Activated CD8-positive, alpha-beta T cell treated with anti-CD3 and anti-CD28 coated beads for 36 hours (primary cell): ENCODE data around the gene SPCS1. TPM values are rescaled to one million over a fixed set of nuclear protein-coding genes. Genes with fewer than 3 reads are reported as not detected.

Experiments
- ATAC-seq: fragments of 200-7000 bp; cut with Tn5 transposase; one replicate; pipeline ENCODE4 v1.10.0; 2021; ENCODE audit warnings: mild to moderate bottlenecking, moderate library complexity
- CTCF ChIA-PET: fragments of 350-600 bp; sonication (Branson Sonifier 250); formaldehyde crosslinking; loops from one replicate; lab custom pipeline; 2021; ENCODE audit warnings: antibody characterized with exemption; lab: Charles Lee
- POLR2A ChIA-PET: fragments of 350-600 bp; sonication (Branson Sonifier 250); formaldehyde crosslinking; loops from one replicate; lab custom pipeline; 2021; ENCODE audit warnings: antibody characterized with exemption; lab: Charles Lee
- DNase-seq: peaks from one replicate; pipeline ENCODE4 v3.0.0-alpha.2; 2020
- H3K27ac Mint-ChIP-seq: one replicate; pipeline ENCODE4 v1.8.0; 2021; ENCODE audit warnings: mild to moderate bottlenecking, mixed read lengths
- H3K27me3 Mint-ChIP-seq: one replicate; pipeline ENCODE4 v1.8.0; 2021; ENCODE audit warnings: mixed read lengths
- H3K36me3 Mint-ChIP-seq: one replicate; pipeline ENCODE4 v1.8.0; 2021; ENCODE audit warnings: low read depth, mixed read lengths
- H3K4me1 Mint-ChIP-seq: one replicate; pipeline ENCODE4 v1.8.0; 2021; ENCODE audit warnings: low read depth, mixed read lengths
- H3K4me3 Mint-ChIP-seq: one replicate; pipeline ENCODE4 v1.8.0; 2021; ENCODE audit warnings: mild to moderate bottlenecking, moderate library complexity, mixed read lengths
- H3K9me3 Mint-ChIP-seq: one replicate; pipeline ENCODE4 v1.8.0; 2021; ENCODE audit warnings: mixed read lengths
- CTCF ChIP-seq: fragments of 200-600 bp; IDR thresholded peaks from one replicate; pipeline ENCODE4 v1.8.0; 2022; ENCODE audit warnings: antibody characterized with exemption, mild to moderate bottlenecking
- intact Hi-C: fragments of 100-400 bp; cut with micrococcal nuclease; formaldehyde crosslinking; loops from one replicate; pipeline ENCODE4 v1.10.0; 2022
- total RNA-seq, 2 experiments: library from RNA; stranded (reverse); gene quantifications; one replicate each; pipeline ENCODE4 v1.2.3, GENCODE V29; 2021

The SPCS1 gene
- total RNA-seq, 2 experiments from 2014 or later, result 116 to 120 TPM

- no peak for DNase-seq
- Mint-ChIP-seq H3K4me3 (no peak overlapping the region), H3K36me3 (peaks cover 18% of the 10 kb centered on the region), H3K9me3 (no peaks in the 10 kb centered on the region), H3K4me1 (no peaks in the 10 kb centered on the region), H3K27ac (no peak overlapping the region), H3K27me3 (no peaks in the 10 kb centered on the region)
- ChIA-PET CTCF (interaction anchor here (1.1 to 1.4 kb wide), 2 partner anchors 12 to 334 kb away, joined by 3 to 5 read pairs; no protein-coding TSS in a partner anchor), POLR2A (no interaction called here)
- ATAC-seq, result no peak
- intact Hi-C loops, result no loop called here
- TF ChIP-seq CTCF, result no peak
Measured at GRCh38 chr3:52739730-52740129, 33.8 kb downstream of the SPCS1 start.

- Mint-ChIP-seq H3K4me1 (no peaks in the 10 kb centered on the region), H3K27ac (no peak overlapping the region), H3K9me3 (no peaks in the 10 kb centered on the region), H3K36me3 (peaks cover 16% of the 10 kb centered on the region), H3K4me3 (no peak overlapping the region), H3K27me3 (no peaks in the 10 kb centered on the region)
- intact Hi-C loops, result no loop called here
- DNase-seq (no peak), ATAC-seq (peak; percentile 53)
- TF ChIP-seq CTCF, result peak; percentile 64
- ChIA-PET CTCF (interaction anchor here (0.7 to 2.6 kb wide), 10 partner anchors 11 to 331 kb away, joined by 3 to 8 read pairs (median 4); partner anchors contain the start of genes GLT8D1 and SPCS1), POLR2A (no interaction called here)
Measured at GRCh38 chr3:52742418-52743041, 36.6 kb downstream of the SPCS1 start.

- CTCF ChIA-PET, result interaction anchor here (0.6 to 2.6 kb wide), 6 partner anchors 55 to 330 kb away, joined by 3 to 8 read pairs (median 3); no protein-coding TSS in a partner anchor
- ATAC-seq (no peak), DNase-seq (no peak)
- no peak overlapping the region for H3K27ac Mint-ChIP-seq
- H3K4me3 Mint-ChIP-seq, result no peak overlapping the region
- POLR2A ChIA-PET, result no interaction called here
- TF ChIP-seq CTCF, result no peak
- no peaks in the 10 kb centered on the region for H3K27me3 Mint-ChIP-seq
- intact Hi-C loops, result no loop called here
- no peaks in the 10 kb centered on the region for H3K4me1 Mint-ChIP-seq
- peaks cover 16% of the 10 kb centered on the region for H3K36me3 Mint-ChIP-seq
- no peaks in the 10 kb centered on the region for H3K9me3 Mint-ChIP-seq
Measured at GRCh38 chr3:52743152-52743551, 37.2 kb downstream of the SPCS1 start.

- POLR2A ChIA-PET, result no interaction called here
- H3K4me1 Mint-ChIP-seq, result no peaks in the 10 kb centered on the region
- TF ChIP-seq CTCF, result no peak
- no peak for DNase-seq
- no peak for ATAC-seq
- peaks cover 18% of the 10 kb centered on the region for H3K36me3 Mint-ChIP-seq
- CTCF ChIA-PET, result interaction anchor here (0.6 to 2.6 kb wide), 4 partner anchors 55 to 330 kb away, joined by 3 to 8 read pairs (median 3); no protein-coding TSS in a partner anchor
- no peaks in the 10 kb centered on the region for H3K9me3 Mint-ChIP-seq
- intact Hi-C loops, result no loop called here
- H3K4me3 Mint-ChIP-seq, result no peak overlapping the region
- no peaks in the 10 kb centered on the region for H3K27me3 Mint-ChIP-seq
- H3K27ac Mint-ChIP-seq, result no peak overlapping the region
Measured at GRCh38 chr3:52743721-52744120, 37.8 kb downstream of the SPCS1 start.

- Mint-ChIP-seq H3K4me1 (no peaks in the 10 kb centered on the region), H3K9me3 (no peaks in the 10 kb centered on the region), H3K27ac (no peak overlapping the region), H3K27me3 (no peaks in the 10 kb centered on the region), H3K4me3 (no peak overlapping the region), H3K36me3 (peaks cover 20% of the 10 kb centered on the region)
- no peak for ATAC-seq
- intact Hi-C loops, result no loop called here
- no peak for TF ChIP-seq CTCF
- CTCF ChIA-PET, result no interaction called here
- POLR2A ChIA-PET, result no interaction called here
- no peak for DNase-seq
Measured at GRCh38 chr3:52752045-52752660, 46.2 kb downstream of the SPCS1 start.
